ENCODE results near the gene CCND1.

GRCh38 chr11:69657456-69657910, 16.5 kb downstream of the CCND1 start:
- TF ChIP-seq, protein P1, sequence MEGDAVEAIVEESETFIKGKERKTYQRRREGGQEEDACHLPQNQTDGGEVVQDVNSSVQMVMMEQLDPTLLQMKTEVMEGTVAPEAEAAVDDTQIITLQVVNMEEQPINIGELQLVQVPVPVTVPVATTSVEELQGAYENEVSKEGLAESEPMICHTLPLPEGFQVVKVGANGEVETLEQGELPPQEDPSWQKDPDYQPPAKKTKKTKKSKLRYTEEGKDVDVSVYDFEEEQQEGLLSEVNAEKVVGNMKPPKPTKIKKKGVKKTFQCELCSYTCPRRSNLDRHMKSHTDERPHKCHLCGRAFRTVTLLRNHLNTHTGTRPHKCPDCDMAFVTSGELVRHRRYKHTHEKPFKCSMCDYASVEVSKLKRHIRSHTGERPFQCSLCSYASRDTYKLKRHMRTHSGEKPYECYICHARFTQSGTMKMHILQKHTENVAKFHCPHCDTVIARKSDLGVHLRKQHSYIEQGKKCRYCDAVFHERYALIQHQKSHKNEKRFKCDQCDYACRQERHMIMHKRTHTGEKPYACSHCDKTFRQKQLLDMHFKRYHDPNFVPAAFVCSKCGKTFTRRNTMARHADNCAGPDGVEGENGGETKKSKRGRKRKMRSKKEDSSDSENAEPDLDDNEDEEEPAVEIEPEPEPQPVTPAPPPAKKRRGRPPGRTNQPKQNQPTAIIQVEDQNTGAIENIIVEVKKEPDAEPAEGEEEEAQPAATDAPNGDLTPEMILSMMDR (IDR thresholded peaks at IDR 0.05 in 2 of 3, conservative IDR thresholded peaks at IDR 0.05 in 1 of 3; ENCODE audit: insufficient read depth in 2 of 3, low read depth in 1 of 3, low read length in 3 of 3) = no peak
- TF ChIP-seq, protein P2, sequence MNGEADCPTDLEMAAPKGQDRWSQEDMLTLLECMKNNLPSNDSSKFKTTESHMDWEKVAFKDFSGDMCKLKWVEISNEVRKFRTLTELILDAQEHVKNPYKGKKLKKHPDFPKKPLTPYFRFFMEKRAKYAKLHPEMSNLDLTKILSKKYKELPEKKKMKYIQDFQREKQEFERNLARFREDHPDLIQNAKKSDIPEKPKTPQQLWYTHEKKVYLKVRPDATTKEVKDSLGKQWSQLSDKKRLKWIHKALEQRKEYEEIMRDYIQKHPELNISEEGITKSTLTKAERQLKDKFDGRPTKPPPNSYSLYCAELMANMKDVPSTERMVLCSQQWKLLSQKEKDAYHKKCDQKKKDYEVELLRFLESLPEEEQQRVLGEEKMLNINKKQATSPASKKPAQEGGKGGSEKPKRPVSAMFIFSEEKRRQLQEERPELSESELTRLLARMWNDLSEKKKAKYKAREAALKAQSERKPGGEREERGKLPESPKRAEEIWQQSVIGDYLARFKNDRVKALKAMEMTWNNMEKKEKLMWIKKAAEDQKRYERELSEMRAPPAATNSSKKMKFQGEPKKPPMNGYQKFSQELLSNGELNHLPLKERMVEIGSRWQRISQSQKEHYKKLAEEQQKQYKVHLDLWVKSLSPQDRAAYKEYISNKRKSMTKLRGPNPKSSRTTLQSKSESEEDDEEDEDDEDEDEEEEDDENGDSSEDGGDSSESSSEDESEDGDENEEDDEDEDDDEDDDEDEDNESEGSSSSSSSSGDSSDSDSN (IDR thresholded peaks at IDR 0.05; ENCODE audit: borderline replicate concordance in 1 of 2, low read depth in 2 of 2, low read length in 2 of 2) = no peak
- TF ChIP-seq MXI1 (IDR thresholded peaks at IDR 0.05; ENCODE audit: low read depth, low read length) = no peak
- no peak for TF ChIP-seq CHD2 (IDR thresholded peaks at IDR 0.05; ENCODE audit: low read depth, low read length)
- no peak for TF ChIP-seq HBP1 (CRISPR knock-in tag; IDR thresholded peaks at IDR 0.05)
- no peak for TF ChIP-seq ZNF143 (CRISPR knock-in tag; IDR thresholded peaks at IDR 0.05)
- no peak for TF ChIP-seq MCM5 (IDR thresholded peaks at IDR 0.05; ENCODE audit: low read depth)
- TF ChIP-seq POLR2A (conservative IDR thresholded peaks at IDR 0.05) = no peak
- no peak for TF ChIP-seq EGR1 (conservative IDR thresholded peaks at IDR 0.05)
- no peak for TF ChIP-seq ZNF644 (tag; IDR thresholded peaks at IDR 0.05; ENCODE audit: low read depth)
- no peak for TF ChIP-seq NRF1 (conservative IDR thresholded peaks at IDR 0.05 in 1 of 2, IDR thresholded peaks at IDR 0.05 in 1 of 2)
- TF ChIP-seq RNF2 (IDR thresholded peaks at IDR 0.05) = no peak
- no peak for TF ChIP-seq PRMT5 (CRISPR knock-in tag; IDR thresholded peaks at IDR 0.05)
- no peak for TF ChIP-seq E2F6 (IDR thresholded peaks at IDR 0.05; ENCODE audit: borderline replicate concordance in 1 of 2, extremely low read depth in 1 of 2, insufficient read depth in 1 of 2, insufficient read length in 1 of 2, low read depth in 1 of 2, low read length in 1 of 2, poor library complexity in 1 of 2, severe bottlenecking in 1 of 2)
